Fibroblast of skin of left quadriceps (primary cell): ENCODE data around the gene NNMT.
"Not testable (repeated sequence)": the region's sequence is repeated elsewhere in the genome, so short reads cannot be mapped to it uniquely, and the experiment has no call there.

Source experiments
- DNase-seq, 2 experiments: peaks; one replicate each; pipeline ENCODE4 v3.0.0-alpha.2; 2013; ENCODE audit warnings: low read depth in 2 of 2

Gene NNMT

GRCh38 chr11:114309517-114309916, 13.3 kb downstream of the NNMT start:
- DNase-seq: no peak

GRCh38 chr11:114310095-114310494, 13.9 kb downstream of the NNMT start:
- no peak for DNase-seq

- DNase-seq: no peak
Observed at GRCh38 chr11:114311946-114312345, 15.7 kb downstream of the NNMT start.

- no peak for DNase-seq
Observed at GRCh38 chr11:114314096-114314495, 17.9 kb downstream of the NNMT start.

- DNase-seq: no peak
Observed at GRCh38 chr11:114315749-114316368, 19.7 kb downstream of the NNMT start.

GRCh38 chr11:114316980-114317786, 21.0 kb downstream of the NNMT start:
- DNase-seq: no peak

- no peak for DNase-seq
Observed at GRCh38 chr11:114317787-114318137, 21.6 kb downstream of the NNMT start.

- DNase-seq: no peak
Observed at GRCh38 chr11:114318361-114318760, 22.2 kb downstream of the NNMT start.

- DNase-seq: no peak
Observed at GRCh38 chr11:114319716-114320328, 23.6 kb downstream of the NNMT start.

GRCh38 chr11:114321621-114322257, 25.5 kb downstream of the NNMT start:
- DNase-seq: peak; percentile 65 to 66

GRCh38 chr11:114322934-114323333, 26.7 kb downstream of the NNMT start:
- no peak for DNase-seq

- no peak for DNase-seq
Observed at GRCh38 chr11:114326151-114326550, 30.0 kb downstream of the NNMT start.

- no peak for DNase-seq
Observed at GRCh38 chr11:114326776-114327175, 30.6 kb downstream of the NNMT start.

GRCh38 chr11:114330373-114330772, 34.2 kb downstream of the NNMT start:
- DNase-seq: no peak

- DNase-seq: peak; percentile 51 to 54
Observed at GRCh38 chr11:114340311-114341131, 44.3 kb downstream of the NNMT start.

- DNase-seq: not testable (repeated sequence)
Observed at GRCh38 chr11:114341667-114342066, 45.5 kb downstream of the NNMT start.

- DNase-seq: no peak
Observed at GRCh38 chr11:114342476-114342875, 46.3 kb downstream of the NNMT start.

GRCh38 chr11:114343020-114343419, 46.8 kb downstream of the NNMT start:
- DNase-seq: no peak

GRCh38 chr11:114343493-114343892, 47.3 kb downstream of the NNMT start:
- DNase-seq: no peak

- no peak for DNase-seq
Observed at GRCh38 chr11:114344494-114344893, 48.3 kb downstream of the NNMT start.

- no peak for DNase-seq
Observed at GRCh38 chr11:114345575-114346222, 49.5 kb downstream of the NNMT start.
